ENCODE results near the gene VSIG8.

Gene VSIG8

GRCh38 chr1:159879136-159879535 is 16.7 kb upstream of the VSIG8 start:
- H3K27me3 ChIP-seq (ENCODE audit: insufficient read depth, low read length) = peaks cover 7% of the 10 kb centered on the region
- H3K36me3 ChIP-seq (ENCODE audit: insufficient read depth, low read length) = no peaks in the 10 kb centered on the region
- no peak overlapping the region for H3K4me3 ChIP-seq (ENCODE audit: low read length)
- no peaks in the 10 kb centered on the region for H3K4me1 ChIP-seq (ENCODE audit: insufficient read depth, low read length)
- no peaks in the 10 kb centered on the region for H3K9me3 ChIP-seq (ENCODE audit: low read length)
- no peak overlapping the region for H2AFZ ChIP-seq (ENCODE audit: low read depth, low read length)

- no peak overlapping the region for H3K4me3 ChIP-seq (ENCODE audit: low read length)
- no peaks in the 10 kb centered on the region for H3K36me3 ChIP-seq (ENCODE audit: insufficient read depth, low read length)
- peaks cover 7% of the 10 kb centered on the region for H3K27me3 ChIP-seq (ENCODE audit: insufficient read depth, low read length)
- no peaks in the 10 kb centered on the region for H3K9me3 ChIP-seq (ENCODE audit: low read length)
- no peak overlapping the region for H2AFZ ChIP-seq (ENCODE audit: low read depth, low read length)
- no peaks in the 10 kb centered on the region for H3K4me1 ChIP-seq (ENCODE audit: insufficient read depth, low read length)
Measured at GRCh38 chr1:159877695-159878444, 15.4 kb upstream of the VSIG8 start.

DNA sequence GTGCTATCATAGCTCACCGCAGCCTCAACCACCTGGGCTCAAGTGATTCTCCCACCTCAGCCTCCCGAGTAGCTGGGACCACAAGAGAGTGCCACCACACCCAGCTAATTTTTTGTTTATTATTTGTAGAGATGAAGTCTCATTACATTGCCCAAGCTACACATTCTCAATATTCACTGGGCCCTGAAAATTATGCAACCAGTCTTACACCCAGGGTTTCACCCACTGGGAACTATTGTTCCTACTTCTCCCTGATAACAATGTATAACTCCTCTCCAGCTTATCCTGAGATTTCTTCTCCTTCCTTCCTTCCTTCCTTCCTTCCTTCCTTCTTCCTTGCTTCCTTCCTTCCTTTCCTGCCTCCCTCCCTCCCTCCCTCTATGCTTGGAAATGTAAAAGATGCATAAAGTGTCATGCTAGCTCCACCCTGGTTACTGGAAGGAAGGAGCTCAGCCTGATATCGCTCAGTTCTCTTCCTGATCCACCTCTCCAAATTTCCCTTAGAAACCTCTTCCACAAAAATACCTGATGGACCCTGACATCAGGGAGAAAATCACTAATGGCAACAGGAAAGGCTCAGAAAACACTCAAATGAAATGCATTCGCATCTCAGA is 11.2 kb upstream of the VSIG8 start:
- no peaks in the 10 kb centered on the region for H3K36me3 ChIP-seq (ENCODE audit: insufficient read depth, low read length)
- no peaks in the 10 kb centered on the region for H3K4me1 ChIP-seq (ENCODE audit: insufficient read depth, low read length)
- no peaks in the 10 kb centered on the region for H3K9me3 ChIP-seq (ENCODE audit: low read length)
- H3K4me3 ChIP-seq (ENCODE audit: low read length) = no peak overlapping the region
- no peak overlapping the region for H2AFZ ChIP-seq (ENCODE audit: low read depth, low read length)
- H3K27me3 ChIP-seq (ENCODE audit: insufficient read depth, low read length) = peaks cover 24% of the 10 kb centered on the region

- Histone ChIP-seq H3K9me3 (ENCODE audit: low read length) (no peaks in the 10 kb centered on the region), H3K4me3 (ENCODE audit: low read length) (no peak overlapping the region), H3K4me1 (ENCODE audit: insufficient read depth, low read length) (no peaks in the 10 kb centered on the region), H3K36me3 (ENCODE audit: insufficient read depth, low read length) (no peaks in the 10 kb centered on the region), H2AFZ (ENCODE audit: low read depth, low read length) (no peak overlapping the region), H3K27me3 (ENCODE audit: insufficient read depth, low read length) (peaks cover 28% of the 10 kb centered on the region)
Measured at GRCh38 chr1:159872891-159873290, 10.4 kb upstream of the VSIG8 start.

- Histone ChIP-seq H3K9me3 (ENCODE audit: low read length) (no peaks in the 10 kb centered on the region), H3K4me3 (ENCODE audit: low read length) (no peak overlapping the region), H3K27me3 (ENCODE audit: insufficient read depth, low read length) (peaks cover 33% of the 10 kb centered on the region), H3K36me3 (ENCODE audit: insufficient read depth, low read length) (no peaks in the 10 kb centered on the region), H2AFZ (ENCODE audit: low read depth, low read length) (no peak overlapping the region), H3K4me1 (ENCODE audit: insufficient read depth, low read length) (no peaks in the 10 kb centered on the region)
Measured at GRCh38 chr1:159870704-159871103, 8.2 kb upstream of the VSIG8 start.

GRCh38 chr1:159869607-159870006 is 7.2 kb upstream of the VSIG8 start:
- no peak overlapping the region for H2AFZ ChIP-seq (ENCODE audit: low read depth, low read length)
- peaks cover 35% of the 10 kb centered on the region for H3K27me3 ChIP-seq (ENCODE audit: insufficient read depth, low read length)
- no peaks in the 10 kb centered on the region for H3K9me3 ChIP-seq (ENCODE audit: low read length)
- no peaks in the 10 kb centered on the region for H3K4me1 ChIP-seq (ENCODE audit: insufficient read depth, low read length)
- H3K36me3 ChIP-seq (ENCODE audit: insufficient read depth, low read length) = no peaks in the 10 kb centered on the region
- no peak overlapping the region for H3K4me3 ChIP-seq (ENCODE audit: low read length)

DNA sequence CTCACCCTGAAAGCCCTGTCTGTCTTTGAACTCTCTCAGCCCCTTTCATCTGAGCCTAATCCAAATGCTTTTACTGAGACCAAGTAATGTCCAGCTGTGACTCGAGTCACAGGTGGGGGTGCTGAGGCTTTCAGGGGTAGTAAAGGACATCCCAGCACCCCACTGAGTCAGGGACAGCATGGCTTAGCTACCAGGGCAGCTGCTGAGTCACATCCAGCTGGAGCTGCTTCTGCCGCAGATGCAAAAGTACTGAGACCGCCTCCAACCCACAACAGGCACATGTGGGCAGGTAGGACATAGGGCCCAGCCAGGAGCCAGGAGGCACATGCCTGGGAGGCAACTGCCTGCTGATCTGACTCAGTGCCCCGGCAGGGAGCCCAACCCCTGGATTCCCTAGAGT is 6.7 kb upstream of the VSIG8 start:
- Histone ChIP-seq H3K4me3 (ENCODE audit: low read length) (no peak overlapping the region), H3K36me3 (ENCODE audit: insufficient read depth, low read length) (no peaks in the 10 kb centered on the region), H3K27me3 (ENCODE audit: insufficient read depth, low read length) (peaks cover 32% of the 10 kb centered on the region)

GRCh38 chr1:159868766-159869165 is 6.3 kb upstream of the VSIG8 start:
- peaks cover 31% of the 10 kb centered on the region for H3K27me3 ChIP-seq (ENCODE audit: insufficient read depth, low read length)
- H3K4me3 ChIP-seq (ENCODE audit: low read length) = no peak overlapping the region
- no peaks in the 10 kb centered on the region for H3K36me3 ChIP-seq (ENCODE audit: insufficient read depth, low read length)
- H3K9me3 ChIP-seq (ENCODE audit: low read length) = no peaks in the 10 kb centered on the region
- no peaks in the 10 kb centered on the region for H3K4me1 ChIP-seq (ENCODE audit: insufficient read depth, low read length)
- no peak overlapping the region for H2AFZ ChIP-seq (ENCODE audit: low read depth, low read length)

More for the DNA sequence above, 6.7 kb upstream of the VSIG8 start:
- no peak overlapping the region for H2AFZ ChIP-seq (ENCODE audit: low read depth, low read length)
- H3K4me1 ChIP-seq (ENCODE audit: insufficient read depth, low read length) = no peaks in the 10 kb centered on the region
- H3K9me3 ChIP-seq (ENCODE audit: low read length) = no peaks in the 10 kb centered on the region

- H3K4me1 ChIP-seq (ENCODE audit: insufficient read depth, low read length) = no peaks in the 10 kb centered on the region
- H3K36me3 ChIP-seq (ENCODE audit: insufficient read depth, low read length) = no peaks in the 10 kb centered on the region
- H2AFZ ChIP-seq (ENCODE audit: low read depth, low read length) = no peak overlapping the region
- H3K4me3 ChIP-seq (ENCODE audit: low read length) = no peak overlapping the region
- peaks cover 31% of the 10 kb centered on the region for H3K27me3 ChIP-seq (ENCODE audit: insufficient read depth, low read length)
- H3K9me3 ChIP-seq (ENCODE audit: low read length) = no peaks in the 10 kb centered on the region
Measured at GRCh38 chr1:159867664-159868026, 5.2 kb upstream of the VSIG8 start.

DNA sequence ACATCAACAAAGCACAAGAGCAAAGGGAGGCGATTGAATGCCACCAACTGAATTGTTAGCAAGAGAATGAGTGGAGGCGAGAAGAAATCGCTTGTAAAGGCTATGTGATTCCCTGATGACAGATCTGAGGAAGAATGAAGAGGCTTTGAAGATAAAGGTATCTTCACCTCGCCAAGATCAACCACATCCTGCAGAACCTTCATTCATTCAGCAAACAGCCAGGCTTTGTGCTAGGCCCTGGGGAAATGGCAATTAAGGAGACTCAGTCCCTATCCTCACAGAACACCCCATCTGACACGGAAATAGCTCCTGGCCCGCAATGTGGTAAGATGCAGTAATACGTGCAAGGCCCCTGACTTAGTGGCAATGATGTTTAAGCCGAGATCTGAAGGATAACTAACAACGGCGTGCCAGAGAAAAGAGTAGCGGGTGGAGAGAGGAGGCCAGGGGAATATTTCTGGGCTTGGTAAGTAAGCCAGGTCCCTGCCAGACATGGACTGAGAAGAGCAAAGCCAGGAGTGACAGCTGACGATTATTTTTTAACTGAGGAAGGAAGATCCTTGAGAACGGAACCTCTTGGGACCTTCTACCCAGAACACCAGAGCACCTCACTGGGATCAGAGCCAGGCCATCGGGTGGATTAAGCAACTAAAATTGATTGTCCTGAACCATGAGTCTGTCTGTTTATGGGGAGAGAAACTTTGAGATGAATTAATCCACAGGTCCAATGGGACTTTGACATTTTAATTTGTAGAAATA is 4.6 kb upstream of the VSIG8 start:
- H3K9me3 ChIP-seq (ENCODE audit: low read length) = no peaks in the 10 kb centered on the region
- H3K36me3 ChIP-seq (ENCODE audit: insufficient read depth, low read length) = no peaks in the 10 kb centered on the region
- no peak overlapping the region for H3K4me3 ChIP-seq (ENCODE audit: low read length)
- H3K27me3 ChIP-seq (ENCODE audit: insufficient read depth, low read length) = peaks cover 30% of the 10 kb centered on the region
- no peaks in the 10 kb centered on the region for H3K4me1 ChIP-seq (ENCODE audit: insufficient read depth, low read length)
- H2AFZ ChIP-seq (ENCODE audit: low read depth, low read length) = no peak overlapping the region

DNA sequence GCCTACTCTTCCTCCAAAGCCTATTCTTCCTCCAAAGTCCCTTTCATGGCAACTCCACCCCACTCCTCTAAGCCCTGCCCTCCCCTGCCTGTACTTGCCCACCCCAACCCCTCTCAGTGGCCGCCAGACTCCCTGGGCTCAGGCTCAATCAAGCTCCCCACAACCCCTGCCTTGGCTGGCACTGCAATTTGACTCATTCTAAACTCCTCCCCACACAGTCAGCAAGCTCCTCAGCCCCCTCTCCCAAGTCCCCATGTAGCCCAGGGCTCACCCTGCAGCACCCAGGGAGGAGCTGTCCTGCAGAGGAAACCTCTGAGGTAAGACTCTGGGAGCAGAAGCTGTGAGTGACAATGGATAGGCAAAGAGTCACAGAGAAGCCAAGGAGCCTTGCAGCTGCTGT is 3.6 kb upstream of the VSIG8 start:
- Histone ChIP-seq H3K4me1 (ENCODE audit: insufficient read depth, low read length) (no peaks in the 10 kb centered on the region), H3K27me3 (ENCODE audit: insufficient read depth, low read length) (peaks cover 34% of the 10 kb centered on the region), H3K4me3 (ENCODE audit: low read length) (no peak overlapping the region), H2AFZ (ENCODE audit: low read depth, low read length) (no peak overlapping the region), H3K9me3 (ENCODE audit: low read length) (no peaks in the 10 kb centered on the region), H3K36me3 (ENCODE audit: insufficient read depth, low read length) (no peaks in the 10 kb centered on the region)

DNA sequence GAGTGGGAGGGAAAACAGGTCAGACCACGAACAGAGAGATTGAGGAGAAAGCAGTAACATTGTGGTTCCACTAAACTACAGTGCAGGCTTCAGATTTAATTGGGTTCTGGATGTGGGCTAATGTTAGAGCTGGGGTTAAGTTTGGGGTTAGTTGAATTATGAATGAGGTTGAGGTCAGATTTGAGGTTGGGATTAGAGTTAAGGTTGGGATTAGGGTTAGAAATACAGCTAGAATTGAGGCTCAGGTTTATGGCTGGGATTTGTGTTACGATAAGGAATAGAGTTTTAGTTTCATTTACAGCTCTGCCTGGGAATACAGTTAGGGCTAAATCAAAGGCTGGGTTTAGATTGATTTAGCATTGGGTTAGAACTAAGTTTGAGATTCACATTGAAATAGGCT is 1.8 kb upstream of the VSIG8 start:
- no peaks in the 10 kb centered on the region for H3K9me3 ChIP-seq (ENCODE audit: low read length)
- H3K4me1 ChIP-seq (ENCODE audit: insufficient read depth, low read length) = no peaks in the 10 kb centered on the region
- no peak overlapping the region for H2AFZ ChIP-seq (ENCODE audit: low read depth, low read length)
- no peaks in the 10 kb centered on the region for H3K36me3 ChIP-seq (ENCODE audit: insufficient read depth, low read length)
- H3K27me3 ChIP-seq (ENCODE audit: insufficient read depth, low read length) = peaks cover 39% of the 10 kb centered on the region
- H3K4me3 ChIP-seq (ENCODE audit: low read length) = no peak overlapping the region

- Histone ChIP-seq H3K4me3 (ENCODE audit: low read length) (no peak overlapping the region), H3K4me1 (ENCODE audit: insufficient read depth, low read length) (no peaks in the 10 kb centered on the region), H2AFZ (ENCODE audit: low read depth, low read length) (no peak overlapping the region), H3K36me3 (ENCODE audit: insufficient read depth, low read length) (no peaks in the 10 kb centered on the region), H3K9me3 (ENCODE audit: low read length) (no peaks in the 10 kb centered on the region), H3K27me3 (ENCODE audit: insufficient read depth, low read length) (peaks cover 32% of the 10 kb centered on the region)
Measured at GRCh38 chr1:159862031-159862430, 426 bp downstream of the VSIG8 start.

Data from neuron (in vitro differentiated cells).